ENCODE data around the gene MFSD8. TPM values are rescaled to one million over a fixed set of nuclear protein-coding genes. Genes with fewer than 3 reads are reported as not detected.

MFSD8 gene
- total and polyA plus RNA-seq, 2 of the 8 experiments (the other 6 are each of a cell fraction or from before 2014, with no cell fraction given): 9.2 to 15.8 TPM

DNA sequence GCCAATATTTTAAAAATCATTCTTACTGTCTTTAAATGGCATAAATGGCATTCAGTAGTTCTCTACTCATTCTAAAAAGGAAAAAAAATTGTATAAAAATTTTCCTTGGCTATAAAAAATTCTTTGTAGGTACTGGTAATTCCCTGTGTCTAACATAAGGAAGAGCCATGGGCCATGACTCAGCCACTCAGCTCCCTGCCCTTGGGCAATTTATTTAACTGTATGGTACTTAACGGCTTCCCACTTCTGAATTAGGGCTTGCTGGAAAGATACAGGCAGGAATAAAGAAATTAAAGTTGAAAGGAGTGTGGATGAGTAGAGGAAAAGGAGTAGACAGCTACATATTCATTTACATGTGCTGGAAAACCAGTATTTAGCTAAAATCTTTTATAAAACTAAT, 30.8 kb upstream of the MFSD8 start:
- Histone ChIP-seq H2BK5ac (ENCODE audit: low read depth, low read length) (no peak overlapping the region), H3K4ac (replicated peaks; ENCODE audit: insufficient read length, low read depth, low read length) (no peak overlapping the region), H2BK120ac (replicated peaks; ENCODE audit: low read depth, low read length) (no peak overlapping the region), H3K4me2 (ENCODE audit: insufficient read depth in 1 of 2, low read depth in 2 of 2, low read length in 2 of 2) (no peak overlapping the region), H3K4me3 (ENCODE audit: extremely low read depth in 1 of 4, insufficient read depth in 2 of 4, low read depth in 3 of 4, low read length in 4 of 4) (no peak overlapping the region), H4K91ac (replicated peaks; ENCODE audit: insufficient read length, low read length) (no peak overlapping the region), H2BK15ac (ENCODE audit: low read length) (no peak overlapping the region), H3K9me3 (ENCODE audit: insufficient read depth in 2 of 2, low read depth in 1 of 2, low read length in 1 of 2) (no peaks in the 10 kb centered on the region), H3K36me3 (ENCODE audit: control insufficient read depth in 2 of 4, insufficient read depth in 4 of 4, low read length in 3 of 4) (peaks cover 0 to 11% (median 4%) of the 10 kb centered on the region in 4 experiments; a peak in 2 of 8 replicates), H3K23ac (ENCODE audit: insufficient read length) (no peak overlapping the region), H3K4me1 (replicated peaks in 1 of 4; ENCODE audit: control insufficient read depth in 3 of 4, insufficient read depth in 4 of 4, low read length in 3 of 4) (no peaks in the 10 kb centered on the region), H3K56ac (replicated peaks; ENCODE audit: insufficient read length, low read depth, low read length) (no peak overlapping the region), H2AFZ (ENCODE audit: low read length) (no peak overlapping the region), H4K5ac (ENCODE audit: insufficient read length, low read depth, low read length) (no peak overlapping the region), H2AK5ac (ENCODE audit: low read depth, low read length) (no peak overlapping the region), H3K27me3 (replicated peaks in 1 of 4; ENCODE audit: control insufficient read depth in 3 of 4, extremely low read depth in 1 of 4, insufficient read depth in 3 of 4, low read length in 3 of 4) (no peaks in the 10 kb centered on the region), H2BK20ac (ENCODE audit: low read length) (no peak overlapping the region), H3K79me1 (ENCODE audit: low read depth, low read length) (no peaks in the 10 kb centered on the region), H4K20me1 (replicated peaks in 1 of 2; ENCODE audit: control insufficient read depth in 1 of 2, insufficient read depth in 2 of 2, low read length in 2 of 2) (no peaks in the 10 kb centered on the region), H3K27ac (ENCODE audit: low read depth, low read length) (no peak overlapping the region), H2BK12ac (ENCODE audit: low read depth, low read length) (no peak overlapping the region), H4K8ac (ENCODE audit: extremely low read depth, insufficient read depth, low read length) (no peak overlapping the region), H3K79me2 (ENCODE audit: control insufficient read depth in 1 of 2, insufficient read depth in 2 of 2, low read length in 2 of 2) (no peaks in the 10 kb centered on the region), H3K9ac (replicated peaks in 1 of 4; ENCODE audit: extremely low read depth in 1 of 4, low read depth in 3 of 4, low read length in 3 of 4) (no peak overlapping the region), H3K18ac (ENCODE audit: extremely low read depth, low read length) (no peak overlapping the region), H3K14ac (ENCODE audit: insufficient read length) (no peak overlapping the region), H3K23me2 (ENCODE audit: low read depth, low read length) (no peaks in the 10 kb centered on the region)
- WGBS, 2 experiments (ENCODE audit: extremely low coverage in 1 of 2, insufficient coverage in 1 of 2, insufficient read length in 1 of 2, insufficient replicate concordance in 2 of 2, low coverage in 1 of 2, low lambda C conversion rate in 2 of 2, missing lambda C conversion rate in 1 of 2): 90% methylated on average over 1 of the region's 1 CpG; no CpG with 5 or more reads in 1 of the 2 experiments
- FAIRE-seq (no peak), DNase-seq (ENCODE audit: low read depth in 1 of 2, low spot score in 2 of 2) (no peak)
- CTCF ChIA-PET (ENCODE audit: partially characterized antibody): interaction anchor here (1.5 kb wide), 1 partner anchor 9 kb away, joined by 4 read pairs; no protein-coding TSS in a partner anchor
- TF ChIP-seq BCL11A (IDR thresholded peaks at IDR 0.05; ENCODE audit: low read depth in 2 of 2, low read length in 2 of 2) (no peak), NANOG (IDR thresholded peaks at IDR 0.05; ENCODE audit: insufficient read depth, low read depth, low read length, poor library complexity, severe bottlenecking) (no peak), TEAD4 (IDR thresholded peaks at IDR 0.05; ENCODE audit: low read depth, low read length) (no peak), ZNF274 (IDR thresholded peaks at IDR 0.05; ENCODE audit: borderline replicate concordance, extremely low read depth, low read length) (no peak), CHD2 (IDR thresholded peaks at IDR 0.05; ENCODE audit: low read length) (no peak), SUZ12 (IDR thresholded peaks at IDR 0.05; ENCODE audit: low read length) (no peak), CTBP2 (IDR thresholded peaks at IDR 0.05; ENCODE audit: borderline replicate concordance, insufficient read depth, insufficient read length, low read length) (no peak), SP2 (IDR thresholded peaks at IDR 0.05; ENCODE audit: low read length) (no peak), TBP (IDR thresholded peaks at IDR 0.05; ENCODE audit: low read depth, low read length) (no peak), FOSL1 (IDR thresholded peaks at IDR 0.05; ENCODE audit: insufficient read depth, low read depth, low read length) (no peak), SP4 (IDR thresholded peaks at IDR 0.05; ENCODE audit: low read length) (no peak), HDAC6 (IDR thresholded peaks at IDR 0.05; ENCODE audit: low read depth, low read length) (no peak), GABPA (IDR thresholded peaks at IDR 0.05; ENCODE audit: borderline replicate concordance, insufficient read depth, low read length) (no peak), CEBPB (IDR thresholded peaks at IDR 0.05; ENCODE audit: low read depth, low read length) (no peak)
- POLR2A ChIA-PET (ENCODE audit: partially characterized antibody): no interaction called here

Data from H1 (cell line).